H1 (cell line): ENCODE data around the gene RAB1A. TPM values are rescaled to one million over a fixed set of nuclear protein-coding genes. Genes with fewer than 3 reads are reported as not detected.

Experiments
- CTCF ChIA-PET: fragments of 300-600 bp; sonication (Branson Sonifier 250); formaldehyde crosslinking; loops from one replicate; lab custom pipeline; 2021; ENCODE audit not compliant: partially characterized antibody; lab: Charles Lee
- POLR2A ChIA-PET: fragments of 300-600 bp; sonication (Branson Sonifier 250); formaldehyde crosslinking; loops from one replicate; lab custom pipeline; 2021; ENCODE audit warnings: inconsistent platforms; ENCODE audit not compliant: partially characterized antibody; lab: Charles Lee
- DNase-seq, 2 experiments: peaks; one replicate each; pipeline versions ENCODE4 v3.0.0 to v3.0.0-alpha.2; 2010 to 2022; ENCODE audit warnings: low spot score in 2 of 2, low read depth in 1 of 2, mixed read lengths in 1 of 2
- FAIRE-seq: peaks from 2 replicates; lab custom pipeline; 2011; peaks lifted over from hg19 to GRCh38; lab: Jason Lieb, UNC
- H2AFZ ChIP-seq: 2 replicates; pipeline ENCODE4 v1.8.1; 2012; ENCODE audit warnings: low read length, inconsistent platforms
- H2AK5ac ChIP-seq: 2 replicates; pipeline ENCODE4 v1.6.1; 2013; ENCODE audit warnings: low read depth, low read length
- H2BK120ac ChIP-seq: replicated peaks from 2 replicates; pipeline ENCODE3; 2013; ENCODE audit warnings: low read depth, low read length, inconsistent platforms
- H2BK12ac ChIP-seq: 2 replicates; pipeline ENCODE4 v1.6.1; 2013; ENCODE audit warnings: low read depth, low read length
- H2BK15ac ChIP-seq: 2 replicates; pipeline ENCODE4 v1.6.1; 2013; ENCODE audit warnings: low read length
- H2BK20ac ChIP-seq: 2 replicates; pipeline ENCODE4 v1.6.1; 2013; ENCODE audit warnings: low read length
- H2BK5ac ChIP-seq: 2 replicates; pipeline ENCODE4 v1.6.1; 2013; ENCODE audit warnings: low read depth, low read length
- H3K14ac ChIP-seq: 2 replicates; pipeline ENCODE4 v1.6.1; 2013; ENCODE audit warnings: inconsistent platforms; ENCODE audit not compliant: insufficient read length
- H3K18ac ChIP-seq: 2 replicates; pipeline ENCODE4 v1.6.1; 2013; ENCODE audit warnings: low read length; ENCODE audit errors: extremely low read depth
- H3K23ac ChIP-seq: 2 replicates; pipeline ENCODE4 v1.6.1; 2013; ENCODE audit warnings: inconsistent platforms; ENCODE audit not compliant: insufficient read length
- H3K23me2 ChIP-seq: 2 replicates; pipeline ENCODE4 v1.6.1; 2013; ENCODE audit warnings: low read depth, low read length
- H3K27ac ChIP-seq: 2 replicates; pipeline ENCODE4 v1.6.1; 2011; ENCODE audit warnings: low read depth, low read length, inconsistent platforms
- H3K27me3 ChIP-seq, 4 experiments: replicated peaks in 1 of 4; 1 replicate in 1 of 4; 2 replicates in 3 of 4; pipeline versions ENCODE4 v1.6.1 to v1.8.1; 2011 to 2013; ENCODE audit warnings: low read length in 3 of 4, mild to moderate bottlenecking in 3 of 4, inconsistent platforms in 2 of 4, mixed read lengths in 2 of 4, moderate library complexity in 1 of 4; ENCODE audit not compliant: control insufficient read depth in 3 of 4, insufficient read depth in 3 of 4; ENCODE audit errors: extremely low read depth in 1 of 4
- H3K36me3 ChIP-seq, 4 experiments: 2 replicates each; pipeline versions ENCODE4 v1.6.1 to v1.8.1; 2011 to 2013; ENCODE audit warnings: mild to moderate bottlenecking in 4 of 4, low read length in 3 of 4, moderate library complexity in 2 of 4, control low read depth in 1 of 4, inconsistent platforms in 1 of 4; ENCODE audit not compliant: insufficient read depth in 4 of 4, control insufficient read depth in 2 of 4
- H3K4ac ChIP-seq: replicated peaks from 2 replicates; pipeline ENCODE3; 2013; ENCODE audit warnings: low read length, low read depth, mixed read lengths, inconsistent platforms; ENCODE audit not compliant: insufficient read length
- H3K4me1 ChIP-seq, 4 experiments: replicated peaks in 1 of 4; 1 replicate in 1 of 4; 2 replicates in 3 of 4; pipeline versions ENCODE4 v1.6.1 to v1.8.1; 2011 to 2013; ENCODE audit warnings: low read length in 3 of 4, inconsistent platforms in 2 of 4, mixed read lengths in 1 of 4; ENCODE audit not compliant: insufficient read depth in 4 of 4, control insufficient read depth in 3 of 4
- H3K4me2 ChIP-seq, 2 experiments: 2 replicates each; pipeline versions ENCODE4 v1.6.1 to v1.8.1; 2011 to 2013; ENCODE audit warnings: low read depth in 2 of 2, low read length in 2 of 2, control low read depth in 1 of 2, inconsistent platforms in 1 of 2, mild to moderate bottlenecking in 1 of 2; ENCODE audit not compliant: insufficient read depth in 1 of 2
- H3K4me3 ChIP-seq, 4 experiments: fragments of 200-600, 300-600 bp in 1 of 4; sonication (generic), shearing (Covaris generic), sonication (Bioruptor Twin) in 1 of 4; 2 replicates each; pipeline versions ENCODE4 v1.5.1 to v1.8.1; 2011 to 2016; ENCODE audit warnings: low read length in 4 of 4, low read depth in 3 of 4, control low read depth in 2 of 4, inconsistent platforms in 2 of 4, mild to moderate bottlenecking in 2 of 4, mixed read lengths in 1 of 4, moderate library complexity in 1 of 4; ENCODE audit not compliant: insufficient read depth in 2 of 4; ENCODE audit errors: extremely low read depth in 1 of 4
- H3K56ac ChIP-seq: replicated peaks from 2 replicates; pipeline ENCODE3; 2013; ENCODE audit warnings: low read depth, mild to moderate bottlenecking, mixed read lengths, low read length, inconsistent platforms; ENCODE audit not compliant: insufficient read length
- H3K79me1 ChIP-seq: 2 replicates; pipeline ENCODE4 v1.6.1; 2013; ENCODE audit warnings: low read depth, low read length, control low read depth
- H3K79me2 ChIP-seq, 2 experiments: 2 replicates each; pipeline versions ENCODE4 v1.6.1 to v1.8.1; 2012 to 2013; ENCODE audit warnings: low read length in 2 of 2, mild to moderate bottlenecking in 2 of 2, inconsistent platforms in 1 of 2; ENCODE audit not compliant: insufficient read depth in 2 of 2, control insufficient read depth in 1 of 2
- H3K9ac ChIP-seq, 4 experiments: replicated peaks in 1 of 4; 1 replicate in 1 of 4; 2 replicates in 3 of 4; pipeline versions ENCODE4 v1.6.1 to v1.8.1; 2011 to 2013; ENCODE audit warnings: low read depth in 3 of 4, low read length in 3 of 4, control low read depth in 2 of 4, mild to moderate bottlenecking in 2 of 4, moderate library complexity in 2 of 4, inconsistent platforms in 1 of 4; ENCODE audit errors: extremely low read depth in 1 of 4
- H3K9me3 ChIP-seq, 2 experiments: 2 replicates each; pipeline versions ENCODE4 v1.6.1 to v1.8.1; 2012 to 2013; ENCODE audit warnings: mild to moderate bottlenecking in 2 of 2, moderate library complexity in 2 of 2, control low read depth in 1 of 2, inconsistent platforms in 1 of 2, low read depth in 1 of 2, low read length in 1 of 2, mixed read lengths in 1 of 2; ENCODE audit not compliant: insufficient read depth in 2 of 2
- H4K20me1 ChIP-seq, 2 experiments: replicated peaks in 1 of 2; 2 replicates each; pipeline versions ENCODE3 to v1.8.1; 2011 to 2013; ENCODE audit warnings: inconsistent platforms in 2 of 2, low read length in 2 of 2, mild to moderate bottlenecking in 1 of 2; ENCODE audit not compliant: insufficient read depth in 2 of 2, control insufficient read depth in 1 of 2
- H4K5ac ChIP-seq: 2 replicates; pipeline ENCODE4 v1.6.1; 2013; ENCODE audit warnings: low read length, low read depth, mixed read lengths, inconsistent platforms; ENCODE audit not compliant: insufficient read length
- H4K8ac ChIP-seq: 2 replicates; pipeline ENCODE4 v1.8.0; 2013; ENCODE audit warnings: mild to moderate bottlenecking, moderate library complexity, low read length, inconsistent platforms; ENCODE audit not compliant: insufficient read depth; ENCODE audit errors: extremely low read depth
- H4K91ac ChIP-seq: replicated peaks from 2 replicates; pipeline ENCODE3; 2013; ENCODE audit warnings: low read length, mixed read lengths, inconsistent platforms; ENCODE audit not compliant: insufficient read length
- ATF3 ChIP-seq: IDR thresholded peaks from 2 replicates; pipeline ENCODE4 v1.6.1; 2011; ENCODE audit warnings: low read depth, mild to moderate bottlenecking, low read length; ENCODE audit not compliant: insufficient read depth
- KDM1A ChIP-seq: fragments of 200-600, 300-600 bp; sonication (generic); IDR thresholded peaks from 2 replicates; pipeline ENCODE4 v1.7.1; 2016; ENCODE audit warnings: mild to moderate bottlenecking, low read length, borderline replicate concordance
- POLR2A ChIP-seq, 2 experiments: IDR thresholded peaks; 1 replicate in 1 of 2; 2 replicates in 1 of 2; pipeline ENCODE4 v1.6.1; 2011; ENCODE audit warnings: low read depth in 2 of 2, low read length in 2 of 2, mild to moderate bottlenecking in 2 of 2; ENCODE audit errors: control extremely low read depth in 1 of 2
- SUZ12 ChIP-seq: fragments of 200-600 bp; sonication (generic); IDR thresholded peaks from 2 replicates; pipeline ENCODE4 v1.6.1; 2012; ENCODE audit warnings: mild to moderate bottlenecking, inconsistent platforms, low read length, moderate library complexity, mixed read lengths
- WGBS, 2 experiments: shearing (Covaris generic) in 1 of 2; methylation state at CpG; one replicate each; pipeline versions ENCODE4 v1.1.6 to v1.1.7; 2013 to 2015; ENCODE audit warnings: low lambda C conversion rate in 2 of 2, mixed read lengths in 2 of 2, inconsistent platforms in 1 of 2, low coverage in 1 of 2, missing lambda C conversion rate in 1 of 2; ENCODE audit not compliant: insufficient replicate concordance in 2 of 2, insufficient coverage in 1 of 2, insufficient read length in 1 of 2; ENCODE audit errors: extremely low coverage in 1 of 2, missing lambda C conversion rate in 1 of 2; 5-methylcytosine and 5-hydroxymethylcytosine counted together
- polyA plus RNA-seq, 7 experiments: library from polyadenylated mRNA; depleted of rRNA in 3 of 7; stranded (reverse) in 5 of 7; unstranded in 2 of 7; fragments of >200 nt in 5 of 7; fragments of 200-250 nt in 2 of 7; gene quantifications; 1 replicate in 5 of 7; 2 replicates in 1 of 7; 4 replicates in 1 of 7; pipeline versions ENCODE4 v1.2.1 to v1.2.3, GENCODE V29; 2011 to 2013; ENCODE audit warnings: missing spikeins in 2 of 7, mixed read lengths in 2 of 7
- total RNA-seq: library from RNA; stranded (reverse); fragmentation: NEBNext Ultra II Directional; extraction: Animal tissue kit (Norgen Biotek cat#: 25700); gene quantifications from 2 replicates; pipeline ENCODE4 v1.2.1, GENCODE V29; 2021

Gene RAB1A
- total and polyA plus RNA-seq, 2 of the 8 experiments (the other 6 are each of a cell fraction or from before 2014, with no cell fraction given), result 77.9 to 120 TPM

GRCh38 chr2:65037178-65037577 lies 92.7 kb downstream of the RAB1A start:
- ChIA-PET POLR2A (interaction anchor here (0.6 to 1.1 kb wide), 2 partner anchors 12 to 1202 kb away, joined by 3 to 5 read pairs; no protein-coding TSS in a partner anchor), CTCF (interaction anchor here (1.0 to 1.5 kb wide), 5 partner anchors 11 to 124 kb away, joined by 3 to 6 read pairs (median 3); no protein-coding TSS in a partner anchor)
- no peak overlapping the region for H2BK15ac ChIP-seq
- FAIRE-seq, result no peak
- no peak overlapping the region for H2BK5ac ChIP-seq
- H3K4me1 ChIP-seq, result peaks cover 1 to 4% (median 4%) of the 10 kb centered on the region in 4 experiments; a peak in 4 of 7 replicates
- H2BK20ac ChIP-seq, result no peak overlapping the region
- no peak for DNase-seq
- no peaks in the 10 kb centered on the region for H3K79me2 ChIP-seq
- H3K18ac ChIP-seq, result no peak overlapping the region
- H2BK120ac ChIP-seq, result no peak overlapping the region
- H2BK12ac ChIP-seq, result peak overlapping the region; percentile 70; the same call in 1 of the 2 replicates
- H3K9me3 ChIP-seq, result no peaks in the 10 kb centered on the region
- H3K4me3 ChIP-seq, result no peak overlapping the region
- H3K4ac ChIP-seq, result no peak overlapping the region
- no peak for TF ChIP-seq ATF3
- no peak for TF ChIP-seq KDM1A
- TF ChIP-seq SUZ12, result no peak
- TF ChIP-seq POLR2A (IDR thresholded peaks at IDR 0.05; ENCODE audit: control extremely low read depth in 1 of 2, low read depth in 2 of 2, low read length in 2 of 2), result no peak
- no peak overlapping the region for H4K5ac ChIP-seq
- H3K79me1 ChIP-seq, result no peaks in the 10 kb centered on the region; the same call in 1 of the 2 replicates
- no peak overlapping the region for H4K91ac ChIP-seq
- no peak overlapping the region for H3K56ac ChIP-seq
- peaks cover 0 to 5% (median 2%) of the 10 kb centered on the region in 4 experiments; a peak in 3 of 8 replicates for H3K36me3 ChIP-seq
- 93% methylated on average over 3 of the region's 3 CpGs; no CpG with 5 or more reads in 1 of the 2 experiments for WGBS, 2 experiments
- H3K27me3 ChIP-seq, result no peaks in the 10 kb centered on the region
- no peak overlapping the region for H4K8ac ChIP-seq
- H3K23ac ChIP-seq, result no peak overlapping the region
- H3K14ac ChIP-seq, result no peak overlapping the region
- H3K27ac ChIP-seq, result no peak overlapping the region
- no peak overlapping the region for H2AFZ ChIP-seq
- no peak overlapping the region for H2AK5ac ChIP-seq
- H3K9ac ChIP-seq, result no peak overlapping the region
- no peaks in the 10 kb centered on the region for H3K23me2 ChIP-seq
- no peak overlapping the region for H3K4me2 ChIP-seq
- H4K20me1 ChIP-seq, result no peaks in the 10 kb centered on the region
